Uterus (tissue), 2 donors: Measurements from ENCODE around the gene FBXW8.

ENCODE experiments used
- CTCF ChIP-seq, 4 experiments: fragments of 200-600 bp in 2 of 4; fragments of 450-650 bp in 2 of 4; sonication (generic) in 2 of 4; IDR thresholded peaks; one replicate each; pipeline ENCODE4 v1.5.1; 2016 to 2019; ENCODE audit warnings: antibody characterized with exemption in 4 of 4, mild to moderate bottlenecking in 2 of 4, moderate library complexity in 1 of 4
- POLR2A ChIP-seq, 2 donors: fragments of 450-650 bp; IDR thresholded peaks; one replicate each; pipeline ENCODE4 v1.6.1; 2016; ENCODE audit warnings: antibody characterized with exemption in 2 of 2, mild to moderate bottlenecking in 1 of 2, moderate library complexity in 1 of 2

GRCh38 chr12:116990971-116991966 is 80.5 kb downstream of the FBXW8 start:
- TF ChIP-seq CTCF (IDR thresholded peaks at IDR 0.05) (no peak), POLR2A (IDR thresholded peaks at IDR 0.05) (no peak)
